Neural progenitor cell (in vitro differentiated cells): ENCODE measurements around the gene ATP4A. TPM values are rescaled to one million over a fixed set of nuclear protein-coding genes. Genes with fewer than 3 reads are reported as not detected.

ENCODE experiments used
- DNase-seq: peaks from one replicate; pipeline ENCODE4 v3.0.0-alpha.2; 2016; ENCODE audit warnings: low spot score
- H2AFZ ChIP-seq: fragments of 200-600 bp; sonication (generic); replicated peaks from 2 replicates; pipeline ENCODE4 v1.6.1; 2016; ENCODE audit warnings: antibody characterized with exemption
- H3F3A ChIP-seq: fragments of 200-600 bp; sonication (generic); 2 replicates; pipeline ENCODE4 v1.6.1; 2016; ENCODE audit warnings: antibody characterized with exemption, low read depth
- H3K27ac ChIP-seq: fragments of 200-600 bp; sonication (generic); 2 replicates; pipeline ENCODE4 v1.5.1; 2016; ENCODE audit warnings: mild to moderate bottlenecking
- H3K27me3 ChIP-seq: fragments of 200-600 bp; sonication (generic); 2 replicates; pipeline ENCODE4 v1.6.1; 2016; ENCODE audit warnings: mild to moderate bottlenecking, moderate library complexity
- H3K36me3 ChIP-seq: fragments of 200-600 bp; sonication (generic); 2 replicates; pipeline ENCODE4 v1.5.1; 2016
- H3K4me1 ChIP-seq: fragments of 200-600 bp; sonication (generic); 2 replicates; pipeline ENCODE4 v1.6.1; 2016; ENCODE audit warnings: mixed run types
- H3K4me2 ChIP-seq: fragments of 200-600 bp; sonication (generic); 2 replicates; pipeline ENCODE4 v1.6.1; 2016
- H3K4me3 ChIP-seq: fragments of 200-600 bp; sonication (generic); 2 replicates; pipeline ENCODE4 v1.5.1; 2016
- H3K79me2 ChIP-seq: fragments of 200-600 bp; sonication (generic); 2 replicates; pipeline ENCODE4 v1.6.1; 2016; ENCODE audit warnings: low read depth
- H3K9ac ChIP-seq: fragments of 200-600 bp; sonication (generic); 2 replicates; pipeline ENCODE4 v1.6.1; 2016
- H3K9me3 ChIP-seq: fragments of 200-600 bp; sonication (generic); 2 replicates; pipeline ENCODE4 v1.5.1; 2016; ENCODE audit warnings: low read depth
- H4K20me1 ChIP-seq: fragments of 200-600 bp; sonication (generic); 2 replicates; pipeline ENCODE4 v1.6.1; 2016; ENCODE audit warnings: low read depth
- H3K27ac Mint-ChIP-seq: 3 replicates; pipeline ENCODE4 v1.8.0; 2021; ENCODE audit warnings: mixed read lengths
- H3K27me3 Mint-ChIP-seq: 2 replicates; pipeline ENCODE4 v1.8.0; 2022; ENCODE audit warnings: low read depth, mild to moderate bottlenecking, inconsistent platforms, moderate library complexity, mixed read lengths; ENCODE audit not compliant: insufficient read depth
- H3K36me3 Mint-ChIP-seq: 3 replicates; pipeline ENCODE4 v1.8.0; 2021; ENCODE audit warnings: mixed read lengths
- H3K4me1 Mint-ChIP-seq: 3 replicates; pipeline ENCODE4 v1.8.0; 2021; ENCODE audit warnings: mixed read lengths
- H3K4me3 Mint-ChIP-seq: 3 replicates; pipeline ENCODE4 v1.8.0; 2021; ENCODE audit warnings: mild to moderate bottlenecking, moderate library complexity, mixed read lengths
- H3K9me3 Mint-ChIP-seq: 3 replicates; pipeline ENCODE4 v1.8.0; 2020; ENCODE audit warnings: mixed read lengths
- CTCF ChIP-seq: fragments of 200-600 bp; sonication (generic); IDR thresholded peaks from 2 replicates; pipeline ENCODE4 v1.5.1; 2017; ENCODE audit warnings: antibody characterized with exemption, mild to moderate bottlenecking
- EZH2 ChIP-seq: fragments of 200-600 bp; sonication (generic); IDR thresholded peaks from 2 replicates; pipeline ENCODE4 v1.6.1; 2017; ENCODE audit warnings: antibody characterized with exemption, mild to moderate bottlenecking, moderate library complexity
- EZH2phosphoT487 ChIP-seq: fragments of 200-600 bp; sonication (generic); IDR thresholded peaks from 2 replicates; pipeline ENCODE4 v1.6.1; 2017; ENCODE audit warnings: antibody characterized with exemption
- total RNA-seq: library from RNA; depleted of rRNA; stranded (reverse); fragments of >200 nt; gene quantifications from 2 replicates; pipeline ENCODE4 v1.2.3, GENCODE V29; 2015; ENCODE audit warnings: low replicate concordance

ATP4A gene
- total RNA-seq, 1 donor from 2014 or later, result not detected

DNA sequence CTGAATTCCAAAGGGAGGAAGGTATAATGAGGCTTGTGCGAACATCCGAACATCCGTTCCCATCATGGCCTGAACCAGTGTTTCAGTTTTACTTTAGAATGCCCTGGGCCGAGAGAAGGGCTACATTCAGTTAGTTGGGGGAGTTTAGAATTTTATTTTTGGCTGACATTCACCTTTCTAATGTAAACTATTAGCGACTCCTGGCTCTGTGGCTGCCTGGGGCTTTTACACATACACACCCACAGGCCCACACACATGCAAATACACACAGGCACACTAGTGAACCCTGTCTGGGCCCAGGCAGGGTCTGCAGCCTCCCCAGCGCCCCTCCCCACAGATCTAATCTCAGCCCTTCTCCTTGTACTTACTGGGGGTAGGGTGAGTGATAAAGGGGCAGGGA lies 24.1 kb downstream of the ATP4A start:
- DNase-seq, result no peak
- Mint-ChIP-seq H3K27me3 (no peaks in the 10 kb centered on the region), H3K4me3 (no peak overlapping the region), H3K9me3 (no peaks in the 10 kb centered on the region), H3K4me1 (peaks cover 3% of the 10 kb centered on the region), H3K27ac (no peak overlapping the region), H3K36me3 (peaks cover 2% of the 10 kb centered on the region)
- Histone ChIP-seq H3K27ac (no peak overlapping the region), H3K27me3 (no peaks in the 10 kb centered on the region), H3K79me2 (peaks cover 9% of the 10 kb centered on the region), H2AFZ (no peak overlapping the region), H3K9ac (no peak overlapping the region), H3K9me3 (no peaks in the 10 kb centered on the region), H3F3A (peaks cover 8% of the 10 kb centered on the region), H3K4me2 (no peak overlapping the region), H4K20me1 (peaks cover 4% of the 10 kb centered on the region), H3K36me3 (no peaks in the 10 kb centered on the region), H3K4me3 (no peak overlapping the region), H3K4me1 (peaks cover under 1% of the 10 kb centered on the region)
- TF ChIP-seq EZH2phosphoT487 (no peak), EZH2 (no peak), CTCF (no peak)

DNA sequence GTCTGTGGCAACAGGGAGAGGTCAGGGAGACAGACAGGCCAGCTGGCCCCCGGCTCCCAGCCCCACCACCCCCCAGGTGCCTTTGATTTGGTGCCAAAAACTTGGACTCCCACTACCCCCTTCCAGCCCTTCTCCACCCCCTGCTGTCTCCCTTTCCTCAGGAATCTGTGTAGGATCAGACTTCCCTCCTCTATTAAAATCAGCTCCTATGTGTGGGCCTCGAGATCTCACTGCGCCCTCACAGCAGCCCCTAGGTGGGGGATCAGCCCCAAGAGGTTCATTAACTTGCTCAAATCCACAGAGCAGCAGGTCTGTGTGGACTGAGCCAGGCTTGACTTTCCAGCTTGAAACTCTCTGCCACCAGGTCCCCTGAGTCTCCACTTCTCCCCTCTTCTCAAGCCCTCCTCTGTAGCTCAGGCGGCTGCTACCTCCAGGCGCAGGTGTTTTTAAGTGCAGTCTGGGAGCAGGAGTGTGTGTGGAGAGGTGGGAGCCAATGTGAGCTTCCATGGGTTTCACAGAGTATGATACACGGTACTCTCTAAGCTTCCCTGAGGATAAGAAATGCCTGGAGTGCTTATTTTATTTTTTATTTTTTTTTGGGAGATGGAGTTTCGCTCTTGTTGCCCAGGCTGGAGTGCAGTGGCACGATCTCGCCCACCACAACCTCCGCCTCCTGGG lies 28.5 kb downstream of the ATP4A start:
- Histone ChIP-seq H3K79me2 (no peaks in the 10 kb centered on the region), H3K27ac (no peak overlapping the region), H3K9ac (no peak overlapping the region), H3K36me3 (no peaks in the 10 kb centered on the region), H2AFZ (no peak overlapping the region), H3K4me1 (peaks cover 7% of the 10 kb centered on the region), H3K27me3 (no peaks in the 10 kb centered on the region), H4K20me1 (peaks cover 4% of the 10 kb centered on the region), H3F3A (peaks cover 8% of the 10 kb centered on the region), H3K4me3 (no peak overlapping the region), H3K9me3 (no peaks in the 10 kb centered on the region), H3K4me2 (no peak overlapping the region)
- Mint-ChIP-seq H3K36me3 (no peaks in the 10 kb centered on the region), H3K27me3 (peaks cover 3% of the 10 kb centered on the region), H3K4me3 (no peak overlapping the region), H3K9me3 (no peaks in the 10 kb centered on the region), H3K27ac (peak overlapping the region; percentile 42), H3K4me1 (no peaks in the 10 kb centered on the region)
- DNase-seq, result no peak
- TF ChIP-seq CTCF (no peak), EZH2 (no peak), EZH2phosphoT487 (no peak)

DNA sequence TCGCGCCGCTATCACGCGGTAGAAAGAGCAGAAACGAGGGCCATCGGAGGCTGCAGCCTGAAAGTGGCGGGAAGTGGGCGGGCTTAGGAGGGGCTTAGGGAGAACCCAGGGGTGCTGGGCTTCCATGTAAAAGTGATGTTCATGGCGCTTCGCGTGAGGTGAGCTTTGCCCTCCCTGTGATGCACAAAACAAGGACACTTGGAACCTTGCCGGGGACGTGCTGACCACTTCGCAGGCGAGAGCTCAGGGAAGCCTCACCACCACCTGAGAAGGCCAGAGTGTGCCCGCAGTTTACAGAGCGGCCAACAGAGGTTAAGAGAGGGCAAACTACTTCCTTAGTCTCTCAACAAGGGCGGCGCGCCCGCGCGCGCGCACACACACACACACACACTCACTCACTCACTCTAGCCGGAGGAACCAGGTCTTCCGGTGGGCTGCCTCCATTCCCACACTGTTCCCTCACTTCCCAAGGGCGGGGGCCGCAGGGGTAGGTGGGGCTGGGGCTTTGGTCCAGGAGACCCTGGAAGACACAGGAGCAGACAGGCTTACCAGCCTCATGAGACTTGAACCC lies 29.6 kb downstream of the ATP4A start:
- peaks cover 4% of the 10 kb centered on the region for H4K20me1 ChIP-seq
- H3K27me3 ChIP-seq, result no peaks in the 10 kb centered on the region
- no peaks in the 10 kb centered on the region for H3K4me1 Mint-ChIP-seq
- TF ChIP-seq CTCF (no peak), EZH2phosphoT487 (no peak), EZH2 (no peak)
- H3K9ac ChIP-seq, result no peak overlapping the region
- no peaks in the 10 kb centered on the region for H3K9me3 Mint-ChIP-seq
- H3K27ac Mint-ChIP-seq, result no peak overlapping the region
- no peaks in the 10 kb centered on the region for H3K36me3 ChIP-seq
- H3K4me1 ChIP-seq, result peaks cover 7% of the 10 kb centered on the region
- no peak overlapping the region for H3K27ac ChIP-seq
- H3K36me3 Mint-ChIP-seq, result no peaks in the 10 kb centered on the region
- H3F3A ChIP-seq, result peaks cover 8% of the 10 kb centered on the region
- no peaks in the 10 kb centered on the region for H3K9me3 ChIP-seq
- no peak overlapping the region for H2AFZ ChIP-seq
- H3K79me2 ChIP-seq, result no peaks in the 10 kb centered on the region
- no peak overlapping the region for H3K4me3 ChIP-seq
- H3K27me3 Mint-ChIP-seq, result peaks cover 3% of the 10 kb centered on the region
- DNase-seq, result peak; percentile 58
- no peak overlapping the region for H3K4me2 ChIP-seq
- H3K4me3 Mint-ChIP-seq, result no peak overlapping the region
